Left ventricle myocardium inferior (tissue), 1 donor: ENCODE data around the gene PTPN13. TPM values are rescaled to one million over a fixed set of nuclear protein-coding genes. Genes with fewer than 3 reads are reported as not detected.
"Not testable (repeated sequence)": the region's sequence is repeated elsewhere in the genome, so short reads cannot be mapped to it uniquely, and the experiment has no call there.

ENCODE experiments used
- DNase-seq: peaks from one replicate; pipeline ENCODE4 v3.0.0-alpha.2; 2020
- H3K27ac ChIP-seq: fragments of 200-600 bp; replicated peaks from 2 replicates; pipeline ENCODE4 v1.8.0; 2021
- H3K27me3 ChIP-seq: fragments of 200-600 bp; 2 replicates; pipeline ENCODE4 v1.8.0; 2021; ENCODE audit warnings: low read depth
- H3K36me3 ChIP-seq: fragments of 200-600 bp; 2 replicates; pipeline ENCODE4 v1.8.0; 2021
- H3K4me1 ChIP-seq: fragments of 200-600 bp; 2 replicates; pipeline ENCODE4 v1.8.0; 2021
- H3K4me3 ChIP-seq: fragments of 200-600 bp; 2 replicates; pipeline ENCODE4 v1.8.0; 2021; ENCODE audit warnings: mild to moderate bottlenecking, moderate library complexity
- H3K9me3 ChIP-seq: fragments of 200-600 bp; replicated peaks from 2 replicates; pipeline ENCODE4 v1.8.0; 2021
- intact Hi-C: fragments of 100-400 bp; cut with micrococcal nuclease; formaldehyde crosslinking; loops from one replicate; pipeline ENCODE4 v1.11.0; 2022
- total RNA-seq: library from RNA; stranded (reverse); fragmentation: NEBNext Ultra II Directional; extraction: Animal tissue kit (Norgen Biotek cat#: 25700); gene quantifications from one replicate; pipeline ENCODE4 v1.2.1, GENCODE V29; 2021
- TF ChIP-seq, protein P1 (sequence below): fragments of 200-600 bp; IDR thresholded peaks from 2 replicates; pipeline ENCODE4 v1.8.0; 2021; ENCODE audit warnings: antibody characterized with exemption, mild to moderate bottlenecking, borderline replicate concordance
- donor health status: DM: no; HTN: yes; CAD: no; lungs with severe emphysema.

PTPN13 gene
- total RNA-seq, 1 donor from 2014 or later = 3.8 TPM

DNA sequence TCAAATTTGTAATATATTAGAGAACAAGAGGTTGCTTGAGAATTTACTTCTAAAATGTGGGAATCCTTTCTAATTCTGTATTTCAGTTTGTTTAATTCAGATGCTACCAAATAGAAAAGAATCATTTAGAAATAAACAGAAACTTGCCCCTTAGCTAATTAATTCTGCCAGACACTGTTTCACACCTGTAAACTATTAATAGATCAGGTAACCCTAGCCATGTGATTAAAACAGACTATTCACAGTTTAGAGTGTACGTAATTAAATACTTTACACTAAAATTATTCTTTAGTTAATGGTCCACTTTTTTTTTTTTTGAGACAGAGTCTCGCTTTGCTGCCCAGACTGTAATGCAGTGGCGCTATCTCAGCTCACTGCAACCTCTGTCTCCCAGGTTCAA, 124.0 kb downstream of the PTPN13 start:
- H3K27me3 ChIP-seq = no peaks in the 10 kb centered on the region
- intact Hi-C loops = no loop called here
- H3K4me3 ChIP-seq = no peak overlapping the region
- TF ChIP-seq, protein P1, sequence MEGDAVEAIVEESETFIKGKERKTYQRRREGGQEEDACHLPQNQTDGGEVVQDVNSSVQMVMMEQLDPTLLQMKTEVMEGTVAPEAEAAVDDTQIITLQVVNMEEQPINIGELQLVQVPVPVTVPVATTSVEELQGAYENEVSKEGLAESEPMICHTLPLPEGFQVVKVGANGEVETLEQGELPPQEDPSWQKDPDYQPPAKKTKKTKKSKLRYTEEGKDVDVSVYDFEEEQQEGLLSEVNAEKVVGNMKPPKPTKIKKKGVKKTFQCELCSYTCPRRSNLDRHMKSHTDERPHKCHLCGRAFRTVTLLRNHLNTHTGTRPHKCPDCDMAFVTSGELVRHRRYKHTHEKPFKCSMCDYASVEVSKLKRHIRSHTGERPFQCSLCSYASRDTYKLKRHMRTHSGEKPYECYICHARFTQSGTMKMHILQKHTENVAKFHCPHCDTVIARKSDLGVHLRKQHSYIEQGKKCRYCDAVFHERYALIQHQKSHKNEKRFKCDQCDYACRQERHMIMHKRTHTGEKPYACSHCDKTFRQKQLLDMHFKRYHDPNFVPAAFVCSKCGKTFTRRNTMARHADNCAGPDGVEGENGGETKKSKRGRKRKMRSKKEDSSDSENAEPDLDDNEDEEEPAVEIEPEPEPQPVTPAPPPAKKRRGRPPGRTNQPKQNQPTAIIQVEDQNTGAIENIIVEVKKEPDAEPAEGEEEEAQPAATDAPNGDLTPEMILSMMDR = no peak
- no peak overlapping the region for H3K27ac ChIP-seq
- peaks cover 6% of the 10 kb centered on the region for H3K9me3 ChIP-seq
- peaks cover 4% of the 10 kb centered on the region for H3K36me3 ChIP-seq
- no peak for DNase-seq
- no peaks in the 10 kb centered on the region for H3K4me1 ChIP-seq

DNA sequence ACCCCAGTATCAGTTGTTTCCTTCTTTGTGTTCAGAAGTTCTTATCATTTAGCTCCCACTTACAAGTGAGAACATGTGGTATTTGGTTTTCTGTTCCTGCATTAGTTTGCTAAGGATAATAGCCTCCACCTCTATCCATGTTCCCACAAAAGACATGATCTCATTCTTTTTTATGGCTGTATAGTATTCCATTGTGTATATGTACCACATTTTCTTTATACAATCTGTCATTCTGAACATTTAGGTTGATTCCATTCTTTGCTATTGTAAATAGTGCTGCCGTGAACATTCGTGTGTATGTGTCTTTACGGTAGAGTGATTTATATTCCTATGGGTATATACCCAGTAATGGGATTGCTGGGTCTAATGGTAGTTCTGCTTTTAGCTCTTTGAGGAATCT, 125.0 kb downstream of the PTPN13 start:
- intact Hi-C loops, H3K36me3 ChIP-seq, H3K27ac ChIP-seq, H3K4me1 ChIP-seq, H3K4me3 ChIP-seq, H3K9me3 ChIP-seq, H3K27me3 ChIP-seq, DNase-seq: not testable (repeated sequence)

DNA sequence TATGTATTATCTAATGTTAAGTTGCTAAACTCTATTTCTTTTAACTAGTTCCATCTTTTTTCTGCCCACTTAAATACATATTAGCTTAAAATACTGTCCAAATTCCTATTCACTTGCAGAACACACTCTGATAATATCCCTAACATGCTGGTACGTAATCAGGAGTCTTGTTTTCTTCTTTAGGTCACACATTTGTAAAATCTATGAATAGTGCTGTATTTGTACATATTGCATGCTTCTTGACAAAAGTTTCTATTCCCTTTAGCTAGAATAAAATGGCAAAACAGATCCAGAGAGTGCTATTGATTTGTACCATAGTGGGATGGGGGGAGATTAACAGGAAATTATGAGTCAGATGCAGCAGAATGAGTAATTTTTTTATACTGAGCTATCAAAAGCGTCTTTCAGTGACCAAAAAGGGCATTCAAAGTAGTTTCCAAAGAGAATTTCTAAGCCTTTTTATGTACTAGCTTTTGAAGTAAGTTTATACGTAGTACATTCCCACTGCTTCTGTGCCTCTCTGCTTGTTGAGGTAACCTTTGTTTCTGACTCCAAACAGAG, 126.5 kb downstream of the PTPN13 start:
- intact Hi-C loops = no loop called here
- Histone ChIP-seq H3K4me3 (no peak overlapping the region), H3K27ac (peak overlapping the region; percentile 18), H3K36me3 (peaks cover 4% of the 10 kb centered on the region), H3K27me3 (no peaks in the 10 kb centered on the region), H3K9me3 (peaks cover 10% of the 10 kb centered on the region), H3K4me1 (no peaks in the 10 kb centered on the region)
- no peak for DNase-seq
- TF ChIP-seq, protein P1 = no peak

DNA sequence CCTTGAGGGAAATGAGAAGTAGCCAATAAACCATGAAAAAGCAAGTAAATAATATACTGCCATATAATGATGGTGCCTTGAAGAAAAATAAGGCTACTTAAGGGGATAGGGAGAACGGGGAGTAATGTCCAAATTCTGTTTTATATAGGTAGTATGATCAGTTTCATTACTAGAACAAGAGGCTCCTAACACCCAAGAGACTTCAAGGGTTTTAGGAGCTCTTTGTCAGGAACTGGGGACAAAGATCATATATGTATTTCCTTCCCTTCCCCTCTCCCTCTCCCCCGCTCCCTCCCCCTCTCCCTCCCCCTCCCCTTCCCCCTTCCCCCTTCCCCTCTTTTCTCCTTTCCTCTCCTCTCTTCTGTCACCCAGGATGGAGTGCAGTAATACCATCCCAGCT, 127.3 kb downstream of the PTPN13 start:
- H3K36me3 ChIP-seq = peaks cover 4% of the 10 kb centered on the region
- no peak overlapping the region for H3K4me3 ChIP-seq
- peak overlapping the region; percentile 18 for H3K27ac ChIP-seq
- H3K4me1 ChIP-seq = no peaks in the 10 kb centered on the region
- DNase-seq = no peak
- peaks cover 18% of the 10 kb centered on the region for H3K9me3 ChIP-seq
- no peaks in the 10 kb centered on the region for H3K27me3 ChIP-seq
- intact Hi-C loops = no loop called here
- TF ChIP-seq, protein P1 = no peak

DNA sequence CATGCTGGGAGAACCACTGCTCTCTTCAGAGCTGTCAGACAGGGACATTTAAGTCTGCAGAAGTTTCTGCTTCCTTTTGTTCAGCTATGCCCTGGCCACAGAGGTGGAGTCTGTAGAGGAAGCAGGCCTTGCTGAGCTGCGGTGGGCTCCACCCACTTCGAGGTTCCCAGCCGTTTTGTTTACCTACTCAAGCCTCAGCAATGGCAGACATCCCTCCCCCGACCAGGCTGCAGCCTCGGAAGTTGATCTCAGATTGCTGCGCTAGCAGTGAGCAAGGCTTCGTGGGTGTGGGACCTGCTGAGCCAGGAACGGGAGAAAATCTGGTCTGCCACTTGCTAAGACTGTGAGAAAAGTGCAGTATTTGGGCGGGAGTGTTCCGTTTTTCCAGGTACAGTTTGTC, 136.2 kb downstream of the PTPN13 start:
- H3K36me3 ChIP-seq = no peaks in the 10 kb centered on the region
- no peak for DNase-seq
- H3K27me3 ChIP-seq = no peaks in the 10 kb centered on the region
- intact Hi-C loops = no loop called here
- no peaks in the 10 kb centered on the region for H3K4me1 ChIP-seq
- no peak overlapping the region for H3K27ac ChIP-seq
- TF ChIP-seq, protein P1 = no peak
- peaks cover 18% of the 10 kb centered on the region for H3K9me3 ChIP-seq
- no peak overlapping the region for H3K4me3 ChIP-seq

DNA sequence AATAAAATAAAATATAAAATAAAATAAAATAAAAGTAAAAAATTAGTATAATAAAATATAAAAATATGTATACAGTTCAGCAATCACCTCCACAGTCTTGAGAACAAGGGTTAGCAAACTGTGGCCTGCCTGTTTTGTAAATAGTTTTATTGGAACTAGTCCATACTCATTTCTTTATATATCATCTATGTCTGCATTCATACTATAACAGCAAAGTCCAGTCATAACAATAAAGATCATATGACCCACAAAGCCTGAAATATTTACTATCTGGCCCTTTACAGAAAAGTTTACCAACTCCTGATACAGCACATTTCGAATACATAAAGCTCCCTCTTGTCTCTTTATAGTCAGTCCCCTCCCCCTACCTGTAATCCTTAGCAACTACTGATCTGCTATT, 143.1 kb downstream of the PTPN13 start:
- H3K36me3 ChIP-seq = no peaks in the 10 kb centered on the region
- TF ChIP-seq, protein P1 = no peak
- no peaks in the 10 kb centered on the region for H3K4me1 ChIP-seq
- no peaks in the 10 kb centered on the region for H3K27me3 ChIP-seq
- H3K27ac ChIP-seq = no peak overlapping the region
- H3K4me3 ChIP-seq = no peak overlapping the region
- intact Hi-C loops = no loop called here
- no peaks in the 10 kb centered on the region for H3K9me3 ChIP-seq
- no peak for DNase-seq
